Stomach (tissue), 9 donors: ENCODE measurements around the gene PTH. TPM values are rescaled to one million over a fixed set of nuclear protein-coding genes. Genes with fewer than 3 reads are reported as not detected.

Experiments
- DNase-seq, 2 donors: peaks; one replicate each; pipeline versions ENCODE4 v3.0.0 to v3.0.0-alpha.2; 2013 to 2019
- H3K27ac ChIP-seq, 5 donors: fragments of 200-600 bp in 4 of 5; sonication (generic) in 4 of 5; one replicate each; pipeline ENCODE4 v1.5.1; 2013 to 2019; ENCODE audit warnings: mild to moderate bottlenecking in 1 of 5, moderate library complexity in 1 of 5
- H3K27me3 ChIP-seq, 3 donors: fragments of 200-600 bp; sonication (generic); one replicate each; pipeline ENCODE4 v1.5.1; 2017 to 2019; ENCODE audit warnings: mixed run types in 1 of 3
- H3K36me3 ChIP-seq, 4 donors: fragments of 200-600 bp; sonication (generic); 1 replicate in 3 of 4; 2 replicates in 1 of 4; pipeline ENCODE4 v1.5.1; 2016 to 2019
- H3K4me1 ChIP-seq, 4 donors: fragments of 200-600 bp; sonication (generic); one replicate each; pipeline ENCODE4 v1.5.1; 2016 to 2019
- H3K4me3 ChIP-seq, 4 donors: fragments of 200-600 bp; sonication (generic) in 3 of 4; one replicate each; pipeline ENCODE4 v1.5.1; 2016 to 2019; ENCODE audit warnings: mild to moderate bottlenecking in 1 of 4
- H3K9me3 ChIP-seq, 4 donors: fragments of 200-600 bp; sonication (generic); one replicate each; pipeline ENCODE4 v1.5.1; 2016 to 2019
- CTCF ChIP-seq, 7 experiments: fragments of 450-650 bp in 4 of 7; fragments of 200-600 bp in 3 of 7; sonication (generic) in 3 of 7; IDR thresholded peaks; one replicate each; pipeline ENCODE4 v1.5.1; 2016 to 2019; ENCODE audit warnings: antibody characterized with exemption in 7 of 7, control low read depth in 2 of 7, mild to moderate bottlenecking in 1 of 7
- EP300 ChIP-seq: sonication (generic); formaldehyde crosslinking; IDR thresholded peaks from one replicate; pipeline ENCODE4 v1.6.1; 2017; ENCODE audit warnings: antibody characterized with exemption
- POLR2A ChIP-seq, 4 donors: fragments of 450-650 bp; IDR thresholded peaks; one replicate each; pipeline ENCODE4 v1.6.1; 2016; ENCODE audit warnings: antibody characterized with exemption in 4 of 4, control low read depth in 2 of 4, mild to moderate bottlenecking in 1 of 4, moderate library complexity in 1 of 4
- POLR2AphosphoS5 ChIP-seq, 3 donors: sonication (generic); formaldehyde crosslinking; IDR thresholded peaks; one replicate each; pipeline ENCODE4 v1.6.1; 2016; ENCODE audit warnings: antibody characterized with exemption in 3 of 3
- WGBS, 5 donors: extraction: QIAGEN DNeasy Blood & Tissue Kit in 3 of 5; methylation state at CpG; one replicate each; pipeline versions ENCODE4 v1.1.5 to v1.1.7; 2013 to 2018; 5-methylcytosine and 5-hydroxymethylcytosine counted together
- intact Hi-C: fragments of 100-400 bp; cut with DNase I; formaldehyde crosslinking; loops from one replicate; pipeline ENCODE4 v1.15.1; 2023; ENCODE audit warnings: low total_unique reads
- polyA plus RNA-seq, 3 donors: library from polyadenylated mRNA; stranded (reverse); fragments of 200-250 nt; gene quantifications; one replicate each; pipeline ENCODE4 v1.2.3, GENCODE V29; 2013
- total RNA-seq, 5 donors: library from RNA; depleted of rRNA; stranded (reverse); fragments of >200 nt; gene quantifications; one replicate each; pipeline versions ENCODE4 v1.1.0 to v1.2.3, GENCODE V29; 2014 to 2016
- donor health status: healthy with polysubstance abuse.
- donor health status: Bipolar disorder and iron deficiency.
- donor health status: healthy.

The PTH gene
- total and polyA plus RNA-seq, 8 donors = 0.40 to 2.8 TPM; not detected in 6

- WGBS, 5 donors = 0 to 87% (median 62%) methylated on average over 1 of the region's 1 CpG
- peaks cover 0 to 49% (median 17%) of the 10 kb centered on the region in 4 donors for H3K4me1 ChIP-seq
- no peak overlapping the region for H3K4me3 ChIP-seq
- no peak for DNase-seq
- intact Hi-C loops = no loop called here
- H3K9me3 ChIP-seq = no peaks in the 10 kb centered on the region
- H3K27me3 ChIP-seq = no peaks in the 10 kb centered on the region
- no peak overlapping the region for H3K27ac ChIP-seq
- no peak for TF ChIP-seq EP300
- no peak for TF ChIP-seq POLR2AphosphoS5 (IDR thresholded peaks at IDR 0.05)
- no peak for TF ChIP-seq CTCF (IDR thresholded peaks at IDR 0.05)
- TF ChIP-seq POLR2A (IDR thresholded peaks at IDR 0.05) = no peak
- no peaks in the 10 kb centered on the region for H3K36me3 ChIP-seq
Measured at GRCh38 chr11:13449522-13449921, 46.3 kb downstream of the PTH start.

GRCh38 chr11:13448876-13449275, 46.9 kb downstream of the PTH start:
- no peak for TF ChIP-seq EP300
- no peak for TF ChIP-seq POLR2A (IDR thresholded peaks at IDR 0.05)
- TF ChIP-seq POLR2AphosphoS5 (IDR thresholded peaks at IDR 0.05) = no peak
- TF ChIP-seq CTCF (IDR thresholded peaks at IDR 0.05) = no peak
- DNase-seq = peak in 1 of 2 donors; percentile 24
- WGBS, 5 donors = 57 to 74% (median 64%) methylated on average over 2 of the region's 2 CpGs
- Histone ChIP-seq H3K4me3 (no peak overlapping the region), H3K4me1 (peaks cover 0 to 50% (median 17%) of the 10 kb centered on the region in 4 donors), H3K36me3 (no peaks in the 10 kb centered on the region), H3K27ac (peak overlapping the region in 3 of 5 donors; percentile 20 to 27 (median 23)), H3K9me3 (no peaks in the 10 kb centered on the region), H3K27me3 (no peaks in the 10 kb centered on the region)
- intact Hi-C loops = no loop called here

GRCh38 chr11:13446444-13446843, 49.4 kb downstream of the PTH start:
- no peaks in the 10 kb centered on the region for H3K27me3 ChIP-seq
- no peaks in the 10 kb centered on the region for H3K36me3 ChIP-seq
- no peak overlapping the region for H3K4me3 ChIP-seq
- no peak overlapping the region for H3K27ac ChIP-seq
- H3K4me1 ChIP-seq = peaks cover 0 to 50% (median 17%) of the 10 kb centered on the region in 4 donors
- TF ChIP-seq CTCF (IDR thresholded peaks at IDR 0.05) = no peak
- TF ChIP-seq EP300 = no peak
- no peak for TF ChIP-seq POLR2A (IDR thresholded peaks at IDR 0.05)
- TF ChIP-seq POLR2AphosphoS5 (IDR thresholded peaks at IDR 0.05) = no peak
- no peaks in the 10 kb centered on the region for H3K9me3 ChIP-seq
- no peak for DNase-seq
- intact Hi-C loops = no loop called here

GRCh38 chr11:13445588-13445987, 50.2 kb downstream of the PTH start:
- H3K4me3 ChIP-seq = no peak overlapping the region
- peaks cover 0 to 46% (median 20%) of the 10 kb centered on the region in 4 donors for H3K4me1 ChIP-seq
- TF ChIP-seq CTCF (IDR thresholded peaks at IDR 0.05) (no peak), POLR2AphosphoS5 (IDR thresholded peaks at IDR 0.05) (no peak), POLR2A (IDR thresholded peaks at IDR 0.05) (no peak), EP300 (no peak)
- no peaks in the 10 kb centered on the region for H3K36me3 ChIP-seq
- no peaks in the 10 kb centered on the region for H3K9me3 ChIP-seq
- no peaks in the 10 kb centered on the region for H3K27me3 ChIP-seq
- no peak overlapping the region for H3K27ac ChIP-seq
- 93 to 99% (median 96%) methylated on average over 2 of the region's 2 CpGs for WGBS, 5 donors
- intact Hi-C loops = no loop called here
- no peak for DNase-seq

Other genes with a start within 250 kb of the PTH start
- gene BMAL1, start 218.2 kb downstream of the PTH start, total RNA-seq = 100 to 1,000 TPM in 1 of 5 donors, 10 to 100 TPM in 3, 1 to 10 TPM in 1; 7.1 to 132 (median 38.0) TPM
- gene BMAL1, start 218.2 kb downstream of the PTH start, polyA plus RNA-seq = 10 to 100 TPM in 2 of 3 donors, 1 to 10 TPM in 1; 8.4 to 17.1 (median 13.1) TPM
- gene BTBD10, start 32.8 kb downstream of the PTH start, total RNA-seq = 100 to 1,000 TPM in 1 of 5 donors, 10 to 100 TPM in 3, 1 to 10 TPM in 1; 2.0 to 111 (median 50.0) TPM
- 10 to 100 TPM; 11.6 to 22.6 (median 15.4) TPM for gene BTBD10, start 32.8 kb downstream of the PTH start, polyA plus RNA-seq
- gene FAR1, start 172.7 kb upstream of the PTH start, total RNA-seq = 100 to 1,000 TPM in 3 of 5 donors, 10 to 100 TPM in 2; 89.3 to 374 (median 100) TPM
- 10 to 100 TPM; 27.0 to 44.0 (median 34.9) TPM for gene FAR1, start 172.7 kb upstream of the PTH start, polyA plus RNA-seq